Testis (tissue), 3 donors: Measurements from ENCODE around the gene CCDC13. TPM values are rescaled to one million over a fixed set of nuclear protein-coding genes. Genes with fewer than 3 reads are reported as not detected.

ENCODE experiments used
- DNase-seq: peaks from one replicate; pipeline ENCODE4 v3.0.0-alpha.2; 2019
- H3K27ac ChIP-seq, 2 donors: fragments of 200-600 bp; sonication (generic); one replicate each; pipeline ENCODE4 v1.5.1; 2019
- H3K27me3 ChIP-seq: fragments of 200-600 bp; sonication (generic); one replicate; pipeline ENCODE4 v1.5.1; 2019
- H3K36me3 ChIP-seq: fragments of 200-600 bp; sonication (generic); one replicate; pipeline ENCODE4 v1.5.1; 2017; ENCODE audit warnings: low read depth; ENCODE audit errors: missing control alignments
- H3K4me1 ChIP-seq: fragments of 200-600 bp; sonication (generic); one replicate; pipeline ENCODE4 v1.5.1; 2019
- H3K4me3 ChIP-seq, 2 donors: fragments of 200-600 bp; sonication (generic); one replicate each; pipeline ENCODE4 v1.5.1; 2017 to 2019
- H3K9me3 ChIP-seq: fragments of 200-600 bp; sonication (generic); one replicate; pipeline ENCODE4 v1.5.1; 2017
- CTCF ChIP-seq, 3 experiments: fragments of 450-650 bp in 2 of 3; fragments of 200-600 bp in 1 of 3; sonication (generic) in 1 of 3; IDR thresholded peaks; one replicate each; pipeline ENCODE4 v1.5.1; 2016 to 2019; ENCODE audit warnings: antibody characterized with exemption in 3 of 3, mild to moderate bottlenecking in 2 of 3, moderate library complexity in 1 of 3
- POLR2A ChIP-seq: fragments of 450-650 bp; IDR thresholded peaks from one replicate; pipeline ENCODE4 v1.6.1; 2017; ENCODE audit warnings: antibody characterized with exemption, mild to moderate bottlenecking, moderate library complexity
- WGBS, 2 donors: methylation state at CpG; one replicate each; pipeline ENCODE4 v1.1.5; 2018; 5-methylcytosine and 5-hydroxymethylcytosine counted together
- intact Hi-C: fragments of 100-400 bp; cut with DNase I; formaldehyde crosslinking; loops from one replicate; pipeline ENCODE4 v1.15.1; 2023; ENCODE audit warnings: low total_unique reads
- polyA plus RNA-seq: library from polyadenylated mRNA; stranded (reverse); fragments of 350-450 nt; fragmentation: Illumina TruSeq; extraction: RNeasy Lipid Tissue Mini Kit (QIAGEN cat#74804); gene quantifications from one replicate; pipeline ENCODE4 v1.2.3, GENCODE V29; 2014; ENCODE audit warnings: low read depth, low replicate concordance; ENCODE audit not compliant: insufficient read depth
- total RNA-seq, 2 donors: library from RNA; depleted of rRNA; stranded (reverse); fragments of >200 nt; gene quantifications; one replicate each; pipeline ENCODE4 v1.2.3, GENCODE V29; 2016

The CCDC13 gene
- total and polyA plus RNA-seq, 3 donors from 2014 or later = 6.5 to 23.0 (median 12.5) TPM

GRCh38 chr3:42764561-42765295, 8.3 kb downstream of the CCDC13 start:
- intact Hi-C loops = no loop called here

GRCh38 chr3:42764115-42764514, 8.9 kb downstream of the CCDC13 start:
- 91 to 95% methylated on average over 3 of the region's 3 CpGs for WGBS, 2 donors
- no peak overlapping the region for H3K4me3 ChIP-seq
- no peaks in the 10 kb centered on the region for H3K27me3 ChIP-seq
- H3K27ac ChIP-seq = no peak overlapping the region
- no peak for TF ChIP-seq POLR2A
- TF ChIP-seq CTCF (IDR thresholded peaks at IDR 0.05) = no peak
- DNase-seq = no peak
- H3K36me3 ChIP-seq = no peaks in the 10 kb centered on the region
- no peaks in the 10 kb centered on the region for H3K4me1 ChIP-seq
- intact Hi-C loops = no loop called here
- no peaks in the 10 kb centered on the region for H3K9me3 ChIP-seq

More at GRCh38 chr3:42764561-42765295, 8.3 kb downstream of the CCDC13 start:
- no peak for TF ChIP-seq CTCF (IDR thresholded peaks at IDR 0.05)
- TF ChIP-seq POLR2A = no peak
- no peak overlapping the region for H3K4me3 ChIP-seq
- WGBS, 2 donors = 70 to 76% methylated on average over 3 of the region's 3 CpGs
- no peaks in the 10 kb centered on the region for H3K9me3 ChIP-seq
- H3K36me3 ChIP-seq = no peaks in the 10 kb centered on the region
- no peaks in the 10 kb centered on the region for H3K27me3 ChIP-seq
- H3K27ac ChIP-seq = no peak overlapping the region
- DNase-seq = no peak
- no peaks in the 10 kb centered on the region for H3K4me1 ChIP-seq

- WGBS, 2 donors = 68 to 80% methylated on average over 2 of the region's 2 CpGs
- no peak for DNase-seq
- TF ChIP-seq CTCF (IDR thresholded peaks at IDR 0.05) (no peak), POLR2A (no peak)
- intact Hi-C loops = no loop called here
- Histone ChIP-seq H3K27ac (no peak overlapping the region), H3K27me3 (no peaks in the 10 kb centered on the region), H3K4me1 (no peaks in the 10 kb centered on the region), H3K36me3 (no peaks in the 10 kb centered on the region), H3K4me3 (no peak overlapping the region), H3K9me3 (no peaks in the 10 kb centered on the region)
Measured at GRCh38 chr3:42763021-42763420, 10.0 kb downstream of the CCDC13 start.

- TF ChIP-seq CTCF (IDR thresholded peaks at IDR 0.05) (no peak), POLR2A (no peak)
- H3K4me3 ChIP-seq = no peak overlapping the region
- H3K36me3 ChIP-seq = no peaks in the 10 kb centered on the region
- no peaks in the 10 kb centered on the region for H3K27me3 ChIP-seq
- no peak overlapping the region for H3K27ac ChIP-seq
- 78 to 85% methylated on average over 6 of the region's 6 CpGs for WGBS, 2 donors
- no peaks in the 10 kb centered on the region for H3K4me1 ChIP-seq
- DNase-seq = no peak
- no peaks in the 10 kb centered on the region for H3K9me3 ChIP-seq
- intact Hi-C loops = no loop called here
Measured at GRCh38 chr3:42762046-42762724, 10.9 kb downstream of the CCDC13 start.
